ENCODE measurements around the gene DNAJB5. TPM values are rescaled to one million over a fixed set of nuclear protein-coding genes. Genes with fewer than 3 reads are reported as not detected.
A peak's percentile ranks its signal among the peaks of the same experiment; 100 is the strongest.

DNAJB5 gene
- total and polyA plus RNA-seq, 9 of the 15 experiments (the other 6 are each of a cell fraction or from before 2014, with no cell fraction given): 0.15 to 7.4 (median 3.7) TPM

DNA sequence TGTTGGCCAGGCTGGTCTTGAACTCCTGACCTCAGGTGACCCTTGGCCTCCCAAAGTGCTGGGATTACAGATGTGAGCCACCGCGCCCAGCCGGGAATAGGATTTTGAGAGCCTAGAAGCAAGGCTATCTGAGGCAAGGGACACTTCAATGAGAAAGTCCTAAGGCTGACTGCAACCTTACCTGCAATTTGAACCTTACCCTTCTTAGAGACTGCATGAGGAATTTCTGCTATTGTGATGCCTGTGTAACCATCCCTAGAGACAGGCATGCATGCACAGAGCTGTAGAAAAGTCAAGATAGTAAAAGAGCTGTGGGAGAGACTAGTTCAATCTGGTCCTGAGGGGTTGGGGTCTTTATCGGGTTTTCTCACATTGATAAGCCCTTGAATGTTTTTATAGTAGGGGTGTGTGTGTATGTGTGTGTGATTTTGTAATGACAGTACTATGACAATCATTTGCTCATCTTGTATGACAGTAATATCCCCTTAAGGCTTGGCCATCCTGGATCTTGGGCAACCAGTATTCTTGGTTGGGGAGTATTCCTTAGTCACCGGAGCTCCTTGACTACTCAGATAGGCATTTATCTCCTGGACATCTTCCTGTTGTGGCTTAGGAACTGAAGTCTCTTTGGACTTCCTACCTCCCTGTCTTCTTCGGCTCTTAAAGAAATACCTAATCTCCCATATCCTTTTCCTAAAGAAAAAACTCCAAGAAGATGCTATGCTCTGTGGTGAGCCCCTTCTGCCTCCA is 11.2 kb downstream of the DNAJB5 start (continued):
- peak; percentile 40; the same call in 1 of the 2 replicates for TF ChIP-seq JUND (IDR thresholded peaks at IDR 0.05; ENCODE audit: borderline replicate concordance, low read depth, low read length)
- peak; percentile 17; the same call in 1 of the 3 replicates for TF ChIP-seq JUND (tag; IDR thresholded peaks at IDR 0.05; ENCODE audit: borderline replicate concordance, low read depth, low read length)
- TF ChIP-seq FOSL1 (tag; conservative IDR thresholded peaks at IDR 0.05): peak; percentile 83
- TF ChIP-seq ETV1 (tag; conservative IDR thresholded peaks at IDR 0.05; ENCODE audit: low read depth): peak; percentile 71
- peak; percentile 55 for TF ChIP-seq CBFA2T2 (conservative IDR thresholded peaks at IDR 0.05)
- no peak for TF ChIP-seq DIDO1 (tag; IDR thresholded peaks at IDR 0.05; ENCODE audit: low read depth)
- peak in 1 of 2 experiments; percentile 58; a peak in 1 of 4 replicates for TF ChIP-seq SRF (CRISPR knock-in tag; IDR thresholded peaks at IDR 0.05)
- TF ChIP-seq, protein P1, sequence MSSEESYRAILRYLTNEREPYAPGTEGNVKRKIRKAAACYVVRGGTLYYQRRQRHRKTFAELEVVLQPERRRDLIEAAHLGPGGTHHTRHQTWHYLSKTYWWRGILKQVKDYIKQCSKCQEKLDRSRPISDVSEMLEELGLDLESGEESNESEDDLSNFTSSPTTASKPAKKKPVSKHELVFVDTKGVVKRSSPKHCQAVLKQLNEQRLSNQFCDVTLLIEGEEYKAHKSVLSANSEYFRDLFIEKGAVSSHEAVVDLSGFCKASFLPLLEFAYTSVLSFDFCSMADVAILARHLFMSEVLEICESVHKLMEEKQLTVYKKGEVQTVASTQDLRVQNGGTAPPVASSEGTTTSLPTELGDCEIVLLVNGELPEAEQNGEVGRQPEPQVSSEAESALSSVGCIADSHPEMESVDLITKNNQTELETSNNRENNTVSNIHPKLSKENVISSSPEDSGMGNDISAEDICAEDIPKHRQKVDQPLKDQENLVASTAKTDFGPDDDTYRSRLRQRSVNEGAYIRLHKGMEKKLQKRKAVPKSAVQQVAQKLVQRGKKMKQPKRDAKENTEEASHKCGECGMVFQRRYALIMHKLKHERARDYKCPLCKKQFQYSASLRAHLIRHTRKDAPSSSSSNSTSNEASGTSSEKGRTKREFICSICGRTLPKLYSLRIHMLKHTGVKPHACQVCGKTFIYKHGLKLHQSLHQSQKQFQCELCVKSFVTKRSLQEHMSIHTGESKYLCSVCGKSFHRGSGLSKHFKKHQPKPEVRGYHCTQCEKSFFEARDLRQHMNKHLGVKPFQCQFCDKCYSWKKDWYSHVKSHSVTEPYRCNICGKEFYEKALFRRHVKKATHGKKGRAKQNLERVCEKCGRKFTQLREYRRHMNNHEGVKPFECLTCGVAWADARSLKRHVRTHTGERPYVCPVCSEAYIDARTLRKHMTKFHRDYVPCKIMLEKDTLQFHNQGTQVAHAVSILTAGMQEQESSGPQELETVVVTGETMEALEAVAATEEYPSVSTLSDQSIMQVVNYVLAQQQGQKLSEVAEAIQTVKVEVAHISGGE (CRISPR knock-in tag; IDR thresholded peaks at IDR 0.05): 0 out of 6 replicates have a peak, but pooled peaks of 1 of the 3 experiments have one; percentile 16
- TF ChIP-seq CTBP1 (IDR thresholded peaks at IDR 0.05; ENCODE audit: borderline replicate concordance): peak; percentile 49; the same call in 1 of the 2 replicates
